Natural killer cell treated with Interleukin-12 subunit alpha and Interleukin-12 subunit beta and Interleukin-15 and Interleukin-18, amount 100 ng/mL, for 72 hours (primary cell): ENCODE measurements around the gene IFT88. TPM values are rescaled to one million over a fixed set of nuclear protein-coding genes. Genes with fewer than 3 reads are reported as not detected.

Source experiments
- ATAC-seq, 2 donors: fragments of 150-1000 bp; cut with Tn5 transposase in 1 of 2; sonication (Bioruptor Pico), chemical (Tn5 transposase) in 1 of 2; 2 replicates each; pipeline ENCODE4 v1.10.0; 2021
- DNase-seq: peaks from one replicate; pipeline ENCODE4 v3.0.0; 2022; ENCODE audit warnings: low spot score
- H3K27ac Mint-ChIP-seq, 2 donors: 1 replicate in 1 of 2; 2 replicates in 1 of 2; pipeline ENCODE4 v1.8.0; 2022; ENCODE audit warnings: mixed read lengths in 2 of 2, mild to moderate bottlenecking in 1 of 2, moderate library complexity in 1 of 2
- H3K27me3 Mint-ChIP-seq, 2 donors: 1 replicate in 1 of 2; 2 replicates in 1 of 2; pipeline ENCODE4 v1.8.0; 2022; ENCODE audit warnings: mixed read lengths in 2 of 2
- H3K36me3 Mint-ChIP-seq: one replicate; pipeline ENCODE4 v1.8.0; 2022; ENCODE audit warnings: mixed read lengths
- H3K4me1 Mint-ChIP-seq, 2 donors: 1 replicate in 1 of 2; 2 replicates in 1 of 2; pipeline ENCODE4 v1.8.0; 2022; ENCODE audit warnings: low read depth in 2 of 2, mixed read lengths in 2 of 2, mild to moderate bottlenecking in 1 of 2
- H3K4me3 Mint-ChIP-seq: one replicate; pipeline ENCODE4 v1.8.0; 2022; ENCODE audit warnings: mixed read lengths
- H3K9me3 Mint-ChIP-seq: 2 replicates; pipeline ENCODE4 v1.8.0; 2022; ENCODE audit warnings: mixed read lengths
- total RNA-seq, 2 donors: library from RNA; stranded (reverse); gene quantifications; one replicate each; pipeline ENCODE4 v1.2.3, GENCODE V29; 2022

The IFT88 gene
- total RNA-seq, 2 donors from 2014 or later, result 4.0 to 10.7 TPM

DNA sequence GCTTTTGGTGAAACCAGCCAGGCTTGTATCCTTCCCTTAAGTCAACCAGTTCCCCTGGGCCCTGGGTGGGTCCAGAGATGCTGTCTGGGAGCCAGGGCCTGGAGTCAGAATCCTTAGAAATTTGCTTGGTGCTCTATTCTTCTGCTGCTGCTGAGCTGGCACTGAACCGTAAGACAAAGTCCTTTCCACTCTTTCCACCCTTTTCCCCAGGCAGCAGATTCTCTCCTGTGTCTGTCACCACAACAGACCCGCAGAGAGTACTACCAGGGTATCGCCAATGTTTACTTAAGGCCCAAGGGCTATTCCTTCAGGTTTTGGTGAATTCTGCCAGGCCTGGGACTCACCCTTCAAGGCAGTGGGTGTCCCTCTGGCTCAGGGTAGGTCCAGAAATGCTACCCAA, 12.2 kb downstream of the IFT88 start:
- ATAC-seq (no peak), DNase-seq (no peak)
- H3K9me3 Mint-ChIP-seq, result no peaks in the 10 kb centered on the region
- no peak overlapping the region for H3K4me3 Mint-ChIP-seq
- peaks cover 36% of the 10 kb centered on the region for H3K36me3 Mint-ChIP-seq
- no peaks in the 10 kb centered on the region for H3K27me3 Mint-ChIP-seq
- no peak overlapping the region for H3K27ac Mint-ChIP-seq
- H3K4me1 Mint-ChIP-seq, result no peaks in the 10 kb centered on the region

DNA sequence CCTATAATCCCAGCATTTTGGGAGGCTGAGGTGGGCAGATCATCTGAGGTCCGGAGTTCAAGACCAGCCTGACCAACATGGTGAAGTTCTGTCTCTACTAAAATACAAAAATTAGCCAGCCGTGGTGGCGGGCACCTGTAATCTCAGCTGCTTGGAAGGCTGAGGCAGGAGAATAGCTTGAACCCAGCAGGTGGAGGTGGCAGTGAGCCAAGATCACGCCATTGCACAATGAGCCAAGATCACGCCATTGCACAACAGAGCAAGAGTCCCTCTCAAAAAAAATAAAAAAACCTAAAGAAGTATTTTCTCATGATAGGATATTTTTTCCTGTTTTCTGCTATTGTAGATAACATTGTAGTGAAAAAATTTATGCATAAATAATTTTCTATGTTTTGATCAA, 13.3 kb downstream of the IFT88 start:
- no peak overlapping the region for H3K4me3 Mint-ChIP-seq
- peaks cover 41% of the 10 kb centered on the region for H3K36me3 Mint-ChIP-seq
- no peaks in the 10 kb centered on the region for H3K27me3 Mint-ChIP-seq
- no peaks in the 10 kb centered on the region for H3K4me1 Mint-ChIP-seq
- no peaks in the 10 kb centered on the region for H3K9me3 Mint-ChIP-seq
- no peak overlapping the region for H3K27ac Mint-ChIP-seq
- no peak for ATAC-seq
- no peak for DNase-seq

DNA sequence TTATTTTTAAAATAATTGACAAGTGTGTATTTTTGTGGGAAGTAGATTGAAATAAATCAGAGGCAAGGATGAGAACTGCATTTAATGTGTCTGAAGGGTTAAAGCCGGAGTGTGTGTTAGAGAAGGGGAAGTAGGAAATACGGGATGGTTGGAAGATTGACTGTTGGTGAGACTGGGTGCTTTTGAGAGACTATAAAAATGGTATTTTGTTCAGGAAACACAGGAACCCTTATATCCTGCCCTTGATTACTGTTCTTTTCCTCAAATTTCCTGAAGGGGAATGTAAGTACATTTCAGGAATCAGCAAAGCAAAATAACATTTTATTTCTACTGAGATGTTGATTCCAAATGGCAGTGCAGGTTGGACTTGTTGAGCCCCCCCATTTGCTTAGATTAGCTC, 15.1 kb downstream of the IFT88 start:
- Mint-ChIP-seq H3K27me3 (no peaks in the 10 kb centered on the region), H3K4me3 (no peak overlapping the region), H3K27ac (no peak overlapping the region), H3K4me1 (no peaks in the 10 kb centered on the region), H3K9me3 (no peaks in the 10 kb centered on the region), H3K36me3 (peaks cover 32% of the 10 kb centered on the region)
- ATAC-seq (no peak), DNase-seq (no peak)

DNA sequence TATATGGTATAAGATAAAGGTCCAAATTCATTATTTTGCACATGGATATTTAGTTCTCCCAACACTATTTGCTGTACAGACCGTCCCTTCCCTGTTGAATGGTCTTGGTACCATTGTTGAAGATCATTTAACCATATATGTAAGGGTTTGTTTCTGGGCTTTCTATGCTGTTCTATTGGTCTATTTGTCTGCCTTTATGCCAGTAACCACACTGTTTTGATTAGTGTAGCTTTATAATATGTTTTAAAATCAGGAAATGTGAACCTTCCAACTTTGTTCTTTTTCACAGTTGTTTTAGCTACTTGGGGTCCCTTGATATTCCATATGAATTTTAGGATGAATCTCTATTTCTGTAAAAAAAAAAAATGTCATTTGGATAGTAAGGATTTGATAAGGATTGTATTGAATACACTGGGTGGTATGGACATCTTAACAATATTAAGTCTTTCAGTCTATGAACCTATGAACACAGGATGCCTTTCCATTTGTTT, 16.9 kb downstream of the IFT88 start:
- no peak overlapping the region for H3K27ac Mint-ChIP-seq
- ATAC-seq (no peak), DNase-seq (no peak)
- H3K36me3 Mint-ChIP-seq, result peaks cover 17% of the 10 kb centered on the region
- H3K4me3 Mint-ChIP-seq, result no peak overlapping the region
- no peaks in the 10 kb centered on the region for H3K27me3 Mint-ChIP-seq
- no peaks in the 10 kb centered on the region for H3K9me3 Mint-ChIP-seq
- H3K4me1 Mint-ChIP-seq, result no peaks in the 10 kb centered on the region

DNA sequence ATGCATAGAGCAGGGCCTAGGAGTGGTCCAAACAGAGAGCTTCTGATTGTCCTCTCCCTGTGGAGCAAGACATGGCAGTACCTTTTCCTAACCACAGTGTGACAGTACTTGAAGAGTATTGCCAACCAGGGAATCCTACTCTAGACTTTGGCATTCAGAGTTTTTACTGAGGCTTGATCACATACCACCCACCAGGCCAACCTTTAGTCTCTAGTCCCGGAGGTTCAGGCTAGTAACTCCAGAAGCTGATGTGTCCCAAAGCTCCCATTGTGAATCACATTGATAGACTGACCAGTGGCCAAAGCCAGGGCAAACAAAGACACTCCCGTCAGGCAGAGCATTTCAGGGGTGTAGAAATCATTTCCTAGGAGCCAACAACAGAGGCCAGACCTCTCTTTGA, 18.4 kb downstream of the IFT88 start:
- H3K9me3 Mint-ChIP-seq, result no peaks in the 10 kb centered on the region
- H3K27ac Mint-ChIP-seq, result no peak overlapping the region
- no peaks in the 10 kb centered on the region for H3K4me1 Mint-ChIP-seq
- DNase-seq (no peak), ATAC-seq (no peak)
- no peaks in the 10 kb centered on the region for H3K27me3 Mint-ChIP-seq
- H3K36me3 Mint-ChIP-seq, result peaks cover 14% of the 10 kb centered on the region
- H3K4me3 Mint-ChIP-seq, result no peak overlapping the region

DNA sequence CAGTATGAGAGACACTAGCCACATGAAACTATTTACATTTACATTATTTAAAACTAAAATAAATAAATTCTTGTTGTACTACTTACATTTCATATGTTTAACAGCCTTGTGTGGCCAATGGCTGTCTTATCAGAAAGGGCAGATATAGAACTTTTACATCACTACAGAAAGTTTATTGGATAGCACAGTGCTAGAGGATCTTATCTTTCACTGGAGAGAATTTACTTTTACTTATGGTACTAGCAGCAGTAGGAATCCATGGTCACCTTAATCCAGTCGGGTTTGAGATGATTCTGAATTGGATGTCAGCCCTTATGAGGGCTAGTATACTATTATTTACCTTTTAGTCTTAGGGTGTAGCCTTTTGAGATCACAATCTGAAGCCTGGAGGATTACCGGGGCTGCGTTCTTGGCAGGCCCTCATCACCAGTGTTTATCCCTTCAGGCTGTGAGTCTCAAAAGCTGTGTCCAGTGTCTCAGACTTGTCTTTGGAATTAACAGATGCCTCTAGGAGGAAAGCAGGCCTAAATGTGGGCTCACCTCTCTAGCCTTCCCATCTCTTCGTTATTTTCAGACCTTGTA, 21.7 kb downstream of the IFT88 start:
- DNase-seq (no peak), ATAC-seq (no peak)
- Mint-ChIP-seq H3K27ac (no peak overlapping the region), H3K4me1 (no peaks in the 10 kb centered on the region), H3K9me3 (no peaks in the 10 kb centered on the region), H3K27me3 (no peaks in the 10 kb centered on the region), H3K4me3 (no peak overlapping the region), H3K36me3 (peaks cover 9% of the 10 kb centered on the region)

DNA sequence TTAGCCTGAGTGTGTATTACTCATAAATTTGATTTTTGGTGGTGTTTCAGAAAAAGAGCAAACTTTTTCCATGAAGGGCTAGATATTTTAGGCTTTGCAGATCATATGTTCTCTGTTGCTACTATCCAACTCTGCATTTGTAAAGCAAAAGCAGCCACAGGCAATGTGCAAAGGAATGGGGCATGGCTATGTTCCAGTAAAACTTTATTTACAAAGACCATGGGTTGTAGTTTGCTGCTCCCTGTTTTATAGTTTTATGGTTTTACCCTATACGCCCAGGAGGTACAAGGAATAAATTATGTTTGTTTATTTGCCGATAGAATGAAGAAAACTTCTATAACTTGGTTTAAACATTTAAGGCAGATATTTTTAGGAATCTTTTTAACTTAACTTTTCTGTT, 23.6 kb downstream of the IFT88 start:
- Mint-ChIP-seq H3K4me1 (no peaks in the 10 kb centered on the region), H3K36me3 (no peaks in the 10 kb centered on the region), H3K27ac (no peak overlapping the region), H3K27me3 (no peaks in the 10 kb centered on the region), H3K4me3 (no peak overlapping the region), H3K9me3 (no peaks in the 10 kb centered on the region)
- ATAC-seq (no peak), DNase-seq (no peak)

DNA sequence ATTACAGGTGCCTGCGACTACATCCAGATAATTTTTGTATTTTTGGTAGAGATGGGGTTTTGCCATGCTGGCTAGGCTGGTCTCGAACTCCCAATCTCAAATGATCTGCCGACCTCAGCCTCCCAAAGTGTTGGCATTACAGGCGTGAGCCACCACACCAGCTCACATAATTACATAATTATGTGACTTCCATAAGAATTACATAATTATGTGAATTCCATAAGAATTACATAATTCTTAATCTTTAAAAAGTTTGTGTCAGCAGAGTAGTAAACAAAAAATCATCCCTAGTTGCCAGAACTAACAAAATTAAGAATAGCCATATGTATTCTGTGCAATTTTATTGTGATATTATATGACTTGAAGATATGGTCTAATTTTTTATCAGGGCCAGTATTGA, 25.6 kb downstream of the IFT88 start:
- Mint-ChIP-seq H3K27me3 (no peaks in the 10 kb centered on the region), H3K4me1 (no peaks in the 10 kb centered on the region), H3K4me3 (no peak overlapping the region), H3K36me3 (peaks cover 4% of the 10 kb centered on the region), H3K27ac (no peak overlapping the region), H3K9me3 (no peaks in the 10 kb centered on the region)
- ATAC-seq, result no peak
- no peak for DNase-seq

DNA sequence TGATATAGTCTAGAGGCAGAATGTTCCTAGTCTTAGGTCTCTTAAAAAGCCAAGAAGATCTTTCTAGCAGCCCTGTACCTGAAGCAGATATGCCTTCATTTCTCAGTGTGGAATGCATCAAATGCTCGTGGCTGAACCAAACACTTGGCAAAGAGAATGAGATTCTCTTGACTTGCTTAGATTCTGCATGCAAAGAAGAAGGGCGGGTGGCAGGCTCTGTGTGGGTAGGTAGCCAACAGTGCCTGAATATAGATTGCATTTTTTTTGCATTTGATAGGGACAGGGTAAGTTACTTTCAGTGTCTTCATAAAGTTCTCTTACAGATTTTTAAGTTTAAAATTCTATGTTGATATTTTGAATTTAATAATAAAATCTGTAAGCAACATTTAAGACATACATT, 27.3 kb downstream of the IFT88 start:
- Mint-ChIP-seq H3K27me3 (no peaks in the 10 kb centered on the region), H3K36me3 (peaks cover 4% of the 10 kb centered on the region), H3K4me1 (no peaks in the 10 kb centered on the region), H3K9me3 (no peaks in the 10 kb centered on the region), H3K27ac (no peak overlapping the region), H3K4me3 (no peak overlapping the region)
- no peak for ATAC-seq
- no peak for DNase-seq

DNA sequence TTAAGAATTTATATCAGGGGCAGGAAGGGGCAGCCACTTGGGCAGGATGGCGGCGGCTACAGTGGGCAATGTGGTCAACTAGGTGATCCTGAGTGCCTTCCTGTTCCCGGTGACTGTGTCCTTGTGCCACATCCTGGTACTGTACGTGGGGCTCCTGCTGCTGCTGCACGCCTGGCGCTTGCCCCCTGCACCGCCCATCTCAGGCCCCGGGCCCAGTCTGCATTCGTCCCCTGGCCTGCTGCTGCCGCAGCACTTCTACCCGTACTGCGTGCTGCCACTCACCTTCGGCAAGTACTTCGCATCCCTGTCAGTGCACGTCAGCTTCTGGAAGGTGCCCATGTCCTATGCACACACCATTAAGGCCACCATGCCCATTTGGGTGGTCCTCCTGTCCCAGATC, 40.1 kb downstream of the IFT88 start:
- ATAC-seq (no peak), DNase-seq (no peak)
- H3K4me3 Mint-ChIP-seq, result no peak overlapping the region
- no peaks in the 10 kb centered on the region for H3K4me1 Mint-ChIP-seq
- H3K27ac Mint-ChIP-seq, result no peak overlapping the region
- no peaks in the 10 kb centered on the region for H3K27me3 Mint-ChIP-seq
- H3K9me3 Mint-ChIP-seq, result no peaks in the 10 kb centered on the region
- peaks cover 6% of the 10 kb centered on the region for H3K36me3 Mint-ChIP-seq

DNA sequence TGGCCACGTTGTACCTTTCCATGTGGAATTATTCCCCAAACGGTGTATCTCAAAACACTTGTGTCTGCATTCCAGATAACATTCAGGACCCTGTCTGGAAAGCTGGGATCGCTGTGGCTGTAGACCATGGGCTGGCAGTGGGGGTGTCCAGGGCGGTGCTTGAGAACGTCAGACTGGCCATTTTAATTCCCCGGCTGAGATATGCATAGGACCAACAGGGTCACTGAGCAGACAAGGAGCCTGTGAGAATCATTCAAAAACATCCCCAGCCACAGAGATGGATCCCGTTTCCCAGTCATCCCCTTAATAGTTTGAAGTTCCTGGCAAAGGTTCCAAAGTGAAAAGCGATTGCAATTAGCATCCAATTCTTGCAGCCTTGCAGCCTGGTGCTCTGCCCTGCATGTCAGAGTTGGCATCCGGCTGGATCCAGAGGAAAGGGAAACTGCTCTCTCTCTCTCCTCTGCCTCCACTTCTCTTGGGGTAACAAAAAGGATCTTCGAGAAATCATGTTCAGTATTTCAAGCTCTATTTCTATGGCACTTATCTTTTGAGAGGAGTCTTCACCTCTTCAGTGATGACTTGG, 41.6 kb downstream of the IFT88 start:
- no peaks in the 10 kb centered on the region for H3K27me3 Mint-ChIP-seq
- no peak overlapping the region for H3K4me3 Mint-ChIP-seq
- no peaks in the 10 kb centered on the region for H3K9me3 Mint-ChIP-seq
- no peak for DNase-seq
- H3K4me1 Mint-ChIP-seq, result no peaks in the 10 kb centered on the region
- H3K36me3 Mint-ChIP-seq, result peaks cover 6% of the 10 kb centered on the region
- ATAC-seq, result no peak
- H3K27ac Mint-ChIP-seq, result no peak overlapping the region

DNA sequence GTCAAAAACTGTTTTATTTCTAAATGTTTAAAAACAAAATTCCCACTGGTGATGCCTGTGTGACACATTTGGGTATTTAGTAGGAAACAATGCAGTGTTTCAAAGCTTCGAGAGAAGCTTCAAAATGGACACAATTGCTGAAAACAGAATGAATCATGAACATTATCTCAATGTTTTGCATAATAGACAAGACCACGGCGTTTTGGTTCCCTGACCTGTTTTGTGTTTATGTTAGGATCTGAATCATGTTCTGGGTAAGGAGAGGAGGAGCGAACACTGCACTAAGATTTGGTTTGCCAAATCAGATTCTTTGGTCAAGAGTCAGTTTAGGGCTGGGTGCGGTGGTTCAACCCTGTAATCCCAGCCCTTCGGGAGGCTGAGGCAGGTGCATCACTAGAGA, 42.2 kb downstream of the IFT88 start:
- DNase-seq (no peak), ATAC-seq (no peak)
- no peaks in the 10 kb centered on the region for H3K4me1 Mint-ChIP-seq
- no peak overlapping the region for H3K4me3 Mint-ChIP-seq
- no peak overlapping the region for H3K27ac Mint-ChIP-seq
- H3K36me3 Mint-ChIP-seq, result peaks cover 6% of the 10 kb centered on the region
- H3K9me3 Mint-ChIP-seq, result no peaks in the 10 kb centered on the region
- H3K27me3 Mint-ChIP-seq, result no peaks in the 10 kb centered on the region

DNA sequence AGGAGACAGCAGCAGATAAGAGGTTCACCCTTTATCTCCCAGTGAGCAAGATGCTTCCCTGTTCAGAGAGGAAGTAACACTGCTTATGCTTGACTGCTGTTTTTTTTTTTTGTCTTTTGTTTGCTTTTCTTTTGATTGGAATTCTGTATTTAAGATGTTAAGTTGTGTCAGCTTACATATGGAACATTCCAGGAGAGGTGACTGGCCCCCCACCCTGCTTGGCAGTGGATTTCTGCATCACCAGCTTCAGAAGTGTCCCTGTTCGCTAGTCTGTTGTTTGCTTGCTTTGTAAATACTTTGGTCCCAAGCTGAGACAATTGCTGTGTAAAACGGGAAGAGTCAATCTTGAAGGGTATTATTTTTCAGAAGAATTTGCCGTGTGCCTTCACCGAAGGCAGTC, 43.0 kb downstream of the IFT88 start:
- Mint-ChIP-seq H3K27ac (no peak overlapping the region), H3K4me3 (no peak overlapping the region), H3K36me3 (peaks cover 6% of the 10 kb centered on the region), H3K27me3 (no peaks in the 10 kb centered on the region), H3K4me1 (no peaks in the 10 kb centered on the region), H3K9me3 (no peaks in the 10 kb centered on the region)
- no peak for ATAC-seq
- no peak for DNase-seq

DNA sequence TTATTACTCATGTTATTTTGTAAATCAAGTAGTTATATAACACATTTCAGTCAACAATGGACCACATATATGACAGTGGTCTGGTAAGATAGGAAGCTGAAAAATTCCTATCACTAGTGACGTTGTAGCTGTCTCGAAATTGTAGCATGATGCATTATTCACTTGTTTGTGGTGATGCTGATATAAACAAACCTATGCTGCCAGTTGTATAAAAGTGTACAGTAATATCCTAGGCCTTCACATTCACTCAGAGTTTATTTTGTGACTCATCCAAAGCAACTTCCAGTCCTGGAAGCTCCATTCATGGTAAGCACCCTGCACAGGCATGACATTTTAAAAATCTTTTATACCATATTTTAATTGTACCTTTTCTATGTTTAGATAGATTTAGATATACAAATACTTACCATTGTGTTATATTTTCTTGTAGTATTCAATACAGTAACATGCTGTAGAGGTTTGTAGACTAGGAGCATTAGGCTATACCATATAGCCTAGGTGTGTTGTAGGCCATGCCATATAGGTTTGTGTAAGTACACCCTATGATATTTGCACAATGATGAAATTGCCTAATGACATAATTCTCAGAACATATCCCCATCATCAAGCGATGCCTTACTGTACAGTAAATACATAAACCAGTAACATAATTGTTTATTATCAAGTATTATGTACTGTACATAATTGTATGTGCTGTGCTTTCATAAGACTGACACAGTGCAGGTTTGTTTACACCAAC, 49.3 kb downstream of the IFT88 start:
- Mint-ChIP-seq H3K27me3 (no peaks in the 10 kb centered on the region), H3K27ac (no peak overlapping the region), H3K36me3 (no peaks in the 10 kb centered on the region), H3K4me1 (no peaks in the 10 kb centered on the region), H3K4me3 (no peak overlapping the region), H3K9me3 (no peaks in the 10 kb centered on the region)
- no peak for ATAC-seq
- no peak for DNase-seq
